SHP77 (cell line): ENCODE measurements around the gene HPN.
"Not testable (repeated sequence)": the region's sequence is repeated elsewhere in the genome, so short reads cannot be mapped to it uniquely, and the experiment has no call there.

Experiments used
- DNase-seq, 2 experiments: peaks; one replicate each; lab custom pipeline; 2025; lab: John Stamatoyannopoulos, UW

Gene HPN

DNA sequence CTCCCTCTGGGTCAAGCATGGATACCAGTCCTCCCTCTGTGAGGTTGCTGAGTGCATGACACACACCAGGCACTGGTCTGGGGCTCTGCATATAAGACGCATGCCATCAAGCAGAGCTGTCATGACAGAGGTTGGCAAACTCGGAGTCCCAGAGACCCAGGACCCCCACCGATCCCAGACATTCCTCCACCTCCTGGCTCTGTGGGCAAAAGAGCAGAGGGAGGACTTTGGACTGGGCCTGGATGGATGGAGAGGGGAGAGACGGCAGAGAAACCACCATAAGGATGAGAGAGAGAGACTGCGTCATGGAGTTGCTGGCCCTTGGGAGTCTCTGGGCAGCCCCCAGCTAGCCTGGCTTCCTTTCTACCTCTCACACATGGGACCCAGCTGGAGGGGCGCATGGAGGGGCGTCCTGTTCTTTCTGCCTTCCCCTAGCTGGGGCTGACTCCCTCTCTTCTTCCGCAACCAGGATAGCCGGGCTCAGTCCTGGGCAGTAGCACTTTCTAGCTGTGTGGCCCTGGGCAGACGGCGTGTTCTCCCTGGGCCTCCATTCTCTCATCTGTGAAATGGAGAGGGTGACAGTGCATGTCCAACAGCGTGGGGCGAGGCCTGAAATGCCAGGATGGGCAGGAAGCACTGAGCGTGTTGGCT, 1.6 kb downstream of the HPN start:
- DNase-seq, result no peak

DNA sequence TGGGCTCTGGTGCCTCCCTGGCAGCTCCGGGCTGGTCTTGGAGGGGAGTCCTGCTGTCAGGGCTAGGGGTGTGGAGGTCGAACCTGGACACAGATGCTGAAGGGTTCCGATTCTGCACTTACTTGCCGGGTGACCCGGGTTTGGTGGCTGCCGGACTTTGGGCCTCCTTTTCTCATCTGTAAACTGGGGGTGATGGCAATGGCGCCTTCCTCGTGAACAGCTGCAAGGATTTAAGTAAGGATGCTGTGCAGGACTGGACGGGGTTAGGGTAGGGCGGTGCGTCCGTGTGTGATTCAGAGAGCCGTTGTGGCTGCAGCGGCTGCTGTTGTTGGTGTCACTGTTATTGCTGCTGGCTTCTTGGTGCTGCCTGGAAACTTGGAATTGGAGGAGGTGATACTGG, 2.4 kb downstream of the HPN start:
- DNase-seq, result no peak

DNA sequence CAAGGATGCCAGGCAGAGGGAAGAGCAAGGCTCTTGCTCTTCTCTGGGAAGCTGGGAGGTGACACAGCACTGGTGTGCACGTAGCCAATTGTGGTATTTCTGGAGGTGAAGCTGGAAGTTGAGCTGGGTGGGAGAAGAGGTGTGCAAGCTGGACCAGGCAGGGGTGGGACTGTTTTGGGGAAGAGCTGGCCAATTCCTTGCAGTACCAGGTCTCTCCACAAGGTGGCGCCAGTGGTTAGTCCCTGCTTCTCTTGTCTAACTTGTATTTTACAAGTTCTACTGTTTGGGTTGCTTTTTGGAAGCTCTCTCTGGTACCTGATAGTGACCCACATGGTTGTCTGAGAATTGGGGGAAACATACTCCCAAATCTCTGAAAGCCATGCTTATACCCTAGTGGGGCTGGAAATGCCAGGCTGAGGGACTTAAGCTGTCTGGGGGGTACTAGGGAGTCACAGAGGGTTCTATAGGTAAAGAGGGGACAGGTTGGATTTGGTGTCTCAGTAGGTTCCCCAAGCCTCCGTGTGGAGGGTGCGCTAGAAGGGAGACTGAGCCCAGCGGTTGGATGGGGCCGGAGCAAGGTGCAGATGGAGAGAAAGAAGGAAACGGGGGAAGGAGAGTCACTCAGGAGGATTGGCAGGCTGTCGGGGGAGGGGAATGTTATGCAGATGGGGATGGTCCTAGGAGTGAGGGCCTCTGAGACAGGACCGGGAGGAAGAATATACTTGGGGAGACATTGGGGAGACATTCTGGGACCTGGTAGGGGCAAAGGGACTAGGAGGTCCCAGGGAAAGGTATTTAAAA, 3.0 kb downstream of the HPN start:
- no peak for DNase-seq

DNA sequence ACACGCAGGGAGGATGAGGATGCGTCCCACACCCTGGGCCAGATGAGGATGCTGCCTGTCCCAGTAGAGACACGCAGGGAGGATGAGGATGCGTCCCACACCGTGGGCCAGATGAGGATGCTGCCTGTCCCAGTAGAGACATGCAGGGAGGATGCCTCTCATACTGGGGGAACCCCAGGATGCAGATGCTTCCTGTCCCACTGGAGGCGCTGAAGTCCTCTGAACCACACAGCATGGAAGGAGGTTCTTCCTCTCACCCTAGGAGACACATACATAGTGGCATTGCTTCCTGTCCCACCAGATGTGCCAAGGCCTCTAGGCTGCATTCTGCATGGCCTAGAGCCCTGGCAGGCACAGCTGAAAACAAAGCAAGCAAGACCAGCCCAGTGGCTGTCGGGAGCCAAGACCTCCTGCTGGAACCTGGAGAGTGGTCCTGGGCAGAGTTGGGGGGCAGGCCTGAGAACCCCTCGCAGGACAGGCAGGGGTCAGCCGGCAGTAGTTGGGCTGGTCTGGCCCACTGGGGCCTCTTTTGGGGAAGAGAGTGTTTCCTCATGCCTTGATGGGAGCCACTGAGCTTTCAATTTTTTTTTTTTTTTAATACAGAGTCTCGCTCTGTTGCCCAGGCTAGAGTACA, 4.3 kb downstream of the HPN start:
- DNase-seq, result peak; percentile 37 to 42

DNA sequence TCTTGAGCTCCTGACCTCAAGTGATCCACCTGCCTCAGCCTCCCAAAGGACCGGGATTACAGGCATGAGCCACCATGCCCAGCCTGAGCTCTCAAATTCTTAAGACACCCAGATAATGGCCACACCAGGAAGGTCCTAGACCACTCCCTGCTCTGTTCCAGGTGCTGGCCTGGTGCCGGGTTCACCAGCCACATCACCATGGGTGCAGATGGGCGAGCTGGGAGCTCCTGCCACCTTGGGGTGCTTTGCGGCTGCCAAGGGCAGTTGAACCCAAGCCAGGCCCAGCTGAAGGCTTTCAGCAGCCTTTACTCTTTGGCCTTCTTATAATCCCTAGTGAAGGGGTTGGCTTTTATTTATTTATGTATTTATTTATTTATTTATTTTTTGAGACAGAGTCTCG, 4.9 kb downstream of the HPN start:
- DNase-seq, result no peak

DNA sequence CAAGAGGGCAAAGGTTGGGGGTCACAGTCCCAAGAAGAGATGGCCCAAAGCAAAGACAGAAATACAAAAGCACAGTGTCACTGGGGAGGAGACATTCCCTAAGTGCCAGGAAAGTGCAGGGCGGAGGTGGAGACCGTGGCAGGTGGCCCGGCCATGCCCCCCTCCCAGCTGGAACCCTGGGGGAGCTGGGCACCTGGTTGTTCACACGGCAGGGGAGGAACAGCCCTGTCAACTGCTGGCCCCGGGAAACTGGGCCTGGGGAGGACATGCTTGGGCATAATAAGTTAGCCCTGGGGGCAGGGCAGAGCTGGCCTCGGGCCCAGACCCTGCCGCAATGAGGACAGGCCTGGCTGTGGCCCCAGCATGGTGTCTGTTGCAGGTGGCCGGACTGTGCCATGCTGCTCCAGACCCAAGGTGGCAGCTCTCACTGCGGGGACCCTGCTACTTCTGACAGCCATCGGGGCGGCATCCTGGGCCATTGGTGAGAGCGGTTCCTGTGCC, 7.4 kb downstream of the HPN start:
- DNase-seq, result peak in 1 of 2 experiments; percentile 46

DNA sequence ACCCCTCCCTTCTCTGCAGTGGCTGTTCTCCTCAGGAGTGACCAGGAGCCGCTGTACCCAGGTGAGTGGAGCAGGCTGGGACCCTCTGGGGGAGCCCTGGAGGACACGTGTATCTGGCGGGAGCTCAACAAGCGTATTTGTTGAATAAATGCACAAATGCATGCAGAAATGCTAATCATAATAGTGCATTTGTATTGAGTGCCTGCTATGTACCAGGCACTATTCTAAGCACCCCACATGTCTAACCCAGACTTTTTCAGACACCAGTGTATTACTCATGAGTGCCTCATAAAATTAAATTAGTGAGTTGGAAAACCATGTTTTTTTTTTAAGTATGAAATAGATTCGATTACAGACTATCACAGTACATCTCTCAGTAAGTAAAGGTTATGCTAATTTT, 7.9 kb downstream of the HPN start:
- DNase-seq, result no peak

DNA sequence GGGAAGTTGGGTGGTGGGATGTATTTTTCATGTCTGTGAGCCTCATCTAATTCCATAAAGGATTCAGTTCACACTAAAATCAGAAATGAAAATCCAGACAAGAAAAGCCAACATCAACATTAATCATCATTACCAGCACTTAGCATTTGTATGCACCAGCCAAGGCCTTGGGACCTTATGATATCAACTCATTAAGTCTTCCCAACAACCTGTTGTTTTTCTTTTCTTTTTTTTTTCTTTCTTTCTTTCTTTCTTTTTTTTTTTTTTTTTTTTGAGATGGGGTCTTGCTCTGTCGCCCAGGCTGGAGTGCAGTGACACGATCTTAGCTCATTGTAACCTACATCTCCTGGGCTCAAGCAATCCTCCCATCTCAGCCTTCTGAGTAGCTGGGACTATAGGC, 9.1 kb downstream of the HPN start:
- DNase-seq, result not testable (repeated sequence)

DNA sequence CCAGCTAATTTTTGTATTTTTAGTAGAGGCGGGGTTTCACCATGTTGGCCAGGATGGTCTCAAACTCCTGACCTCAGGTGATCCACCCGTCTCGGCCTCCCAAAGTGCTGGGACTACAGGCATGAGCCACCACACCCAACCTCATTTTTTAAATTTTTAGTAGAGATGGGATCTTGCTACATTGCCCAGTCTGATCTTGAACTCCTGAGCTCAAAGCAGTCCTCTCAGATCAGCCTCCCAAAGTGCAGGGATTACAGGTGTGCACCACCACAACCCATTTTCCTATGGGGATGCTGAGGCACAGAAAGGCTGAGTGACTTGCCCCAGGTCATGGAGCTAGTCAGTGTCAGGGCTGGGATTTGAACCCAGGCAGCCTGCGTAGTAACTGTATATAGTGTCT, 9.7 kb downstream of the HPN start:
- not testable (repeated sequence) for DNase-seq

DNA sequence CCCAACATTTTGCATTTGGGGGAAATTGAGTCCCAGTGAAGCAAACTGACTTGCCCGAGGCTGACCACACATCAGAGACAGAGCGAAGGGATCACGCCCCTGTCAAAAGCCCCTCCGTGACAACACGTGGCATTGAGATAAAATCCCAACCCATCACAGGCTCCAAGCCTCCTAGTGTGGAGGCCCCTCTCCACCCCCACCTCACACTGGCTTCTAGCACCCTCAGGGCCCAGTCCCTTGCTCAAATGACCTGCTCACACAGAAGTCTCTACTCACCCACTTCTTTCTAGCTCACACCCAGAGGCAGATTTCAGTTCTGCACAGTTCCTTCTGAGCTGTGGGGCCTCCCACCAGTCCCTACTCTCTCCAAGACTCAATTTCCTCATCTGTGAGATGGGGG, 10.3 kb downstream of the HPN start:
- DNase-seq, result no peak

DNA sequence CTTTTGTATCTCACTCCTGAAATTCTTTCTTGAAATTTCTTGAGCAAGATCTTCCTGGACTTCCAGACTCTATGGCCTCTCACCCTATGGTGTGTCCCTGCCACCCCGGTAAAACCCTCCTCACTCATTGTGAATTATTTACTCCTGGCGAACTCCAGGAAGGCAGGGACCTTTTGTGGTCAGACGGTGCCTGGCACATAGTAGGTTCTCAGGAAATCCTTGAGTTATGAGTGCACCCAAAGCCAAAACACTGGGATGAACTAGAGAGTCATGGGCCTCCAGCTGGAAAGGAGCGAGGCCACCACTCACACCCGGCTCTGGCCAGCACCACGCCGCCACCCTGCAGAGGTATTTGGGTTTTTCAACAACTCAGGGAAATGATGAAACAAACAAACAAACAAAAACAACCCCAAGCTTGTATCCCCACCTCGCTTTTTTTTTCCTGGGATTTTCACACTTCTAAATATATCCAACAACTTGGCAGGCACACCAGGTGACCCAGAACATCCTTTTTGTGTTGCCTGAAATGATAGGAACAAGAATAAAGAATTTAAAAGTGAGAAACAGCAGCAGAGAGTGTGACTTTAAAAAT, 11.2 kb downstream of the HPN start:
- DNase-seq, result no peak

DNA sequence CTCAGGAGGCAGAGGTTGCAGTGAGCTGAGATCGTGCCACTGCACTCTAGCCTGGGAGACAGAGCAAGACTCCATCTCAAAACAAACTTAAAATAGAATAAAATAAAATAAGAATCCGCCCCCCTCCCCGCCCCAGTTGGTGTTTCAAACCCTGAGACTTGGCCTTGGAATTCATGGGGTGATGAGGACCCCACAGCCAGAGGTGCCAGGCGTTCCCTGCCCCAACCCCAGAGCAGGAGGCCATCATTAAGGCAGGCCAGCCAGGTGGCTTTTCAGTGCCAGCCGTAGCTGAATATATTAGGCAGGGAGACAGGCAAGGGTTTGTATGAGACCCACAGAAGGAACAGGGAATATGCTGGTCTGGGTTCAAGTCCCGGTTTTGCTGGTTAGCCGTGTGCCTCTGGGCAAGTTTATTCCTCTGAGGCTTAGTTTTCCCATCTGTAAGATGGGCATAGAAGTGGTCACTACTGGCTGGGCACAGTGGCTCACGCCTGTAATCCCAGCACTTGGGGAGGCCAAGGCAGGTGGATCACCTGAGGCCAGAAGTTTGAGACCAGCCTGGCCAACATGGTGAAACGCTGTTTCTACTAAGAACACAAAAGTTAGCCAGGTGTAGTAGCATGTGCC, 12.3 kb downstream of the HPN start:
- no peak for DNase-seq

DNA sequence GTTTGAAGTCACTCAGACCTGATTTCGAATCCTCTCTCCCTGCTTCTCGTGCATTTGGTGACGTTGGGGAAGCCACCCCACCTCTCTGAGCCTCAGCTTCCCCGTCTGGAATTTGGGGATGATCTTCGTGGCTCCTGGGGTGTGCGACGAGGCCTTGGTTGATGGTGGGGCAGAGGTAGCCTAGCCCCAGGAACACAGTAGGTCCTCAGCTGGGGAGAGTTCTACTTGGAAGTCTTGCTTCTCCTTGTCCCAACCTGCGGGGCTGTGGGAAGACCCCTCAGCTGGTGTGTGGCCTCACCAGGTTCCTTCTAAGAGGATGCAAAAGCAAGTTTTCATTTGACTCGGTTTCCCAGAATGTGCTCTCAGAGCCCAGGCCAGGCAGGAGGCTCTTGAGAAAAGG, 13.1 kb downstream of the HPN start:
- no peak for DNase-seq

DNA sequence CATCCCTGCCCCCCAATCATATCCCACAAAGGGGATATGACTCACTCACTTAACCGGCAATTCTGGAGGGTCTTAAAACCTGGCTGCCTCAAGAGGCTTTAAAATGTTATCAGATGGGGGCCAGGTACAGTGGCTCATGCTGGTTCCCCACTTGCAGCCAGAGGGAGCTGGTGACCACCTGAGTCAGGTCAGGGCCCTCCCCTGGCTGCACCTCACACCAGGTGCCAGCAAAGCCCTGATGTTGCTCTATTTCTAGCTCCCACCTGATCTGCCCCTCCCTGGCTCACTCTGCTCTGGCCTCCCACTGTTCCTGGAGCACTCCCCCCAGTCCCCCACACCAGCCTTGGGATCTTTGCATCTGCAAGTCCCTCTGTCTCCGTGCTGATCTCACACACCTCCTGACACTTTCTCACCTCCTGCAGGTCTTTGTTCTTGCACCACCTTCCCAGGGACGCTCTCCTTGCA, 14.2 kb downstream of the HPN start:
- no peak for DNase-seq

DNA sequence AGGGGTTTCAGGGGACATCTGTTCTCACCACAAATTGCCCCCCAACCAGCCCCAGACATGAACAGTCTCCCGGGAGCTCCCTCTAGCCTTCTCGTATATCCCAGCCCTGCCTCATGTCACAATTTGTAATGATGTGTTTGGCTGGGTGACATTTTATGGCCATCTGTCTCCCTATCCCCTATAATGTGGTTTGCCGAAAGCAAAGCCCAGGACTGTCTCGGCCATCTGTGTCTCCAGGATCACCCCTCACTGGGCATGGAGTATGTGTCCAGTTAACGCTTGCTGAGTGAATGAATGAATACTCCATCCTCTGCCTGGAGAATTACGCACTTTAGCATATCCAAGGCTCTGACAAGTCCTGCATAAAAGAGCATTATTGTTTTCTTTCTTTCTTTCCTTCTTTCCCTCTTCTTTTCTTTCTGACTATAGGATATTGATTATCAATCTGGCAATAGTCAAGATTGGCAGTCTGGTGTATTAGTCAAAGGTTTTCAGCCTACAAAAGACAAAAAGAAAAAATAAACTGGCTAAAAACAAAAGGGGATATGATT, 15.1 kb downstream of the HPN start:
- DNase-seq, result no peak

DNA sequence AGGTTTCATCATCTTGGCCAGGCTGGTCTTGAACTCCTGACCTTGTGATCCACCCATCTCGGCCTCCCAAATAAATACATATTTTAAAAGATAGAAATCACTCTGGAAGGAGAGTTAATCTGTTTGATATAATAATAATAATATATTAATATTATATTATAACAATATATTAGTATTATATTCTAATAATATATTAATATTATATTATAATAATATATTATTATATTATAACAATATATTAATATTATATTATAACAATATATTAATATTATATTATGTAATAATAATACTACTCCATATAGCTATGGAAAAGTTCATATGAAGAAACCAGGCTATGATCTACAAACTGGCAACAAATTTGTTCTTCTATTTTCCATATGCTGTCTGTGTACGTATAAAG, 16.8 kb downstream of the HPN start:
- no peak for DNase-seq

DNA sequence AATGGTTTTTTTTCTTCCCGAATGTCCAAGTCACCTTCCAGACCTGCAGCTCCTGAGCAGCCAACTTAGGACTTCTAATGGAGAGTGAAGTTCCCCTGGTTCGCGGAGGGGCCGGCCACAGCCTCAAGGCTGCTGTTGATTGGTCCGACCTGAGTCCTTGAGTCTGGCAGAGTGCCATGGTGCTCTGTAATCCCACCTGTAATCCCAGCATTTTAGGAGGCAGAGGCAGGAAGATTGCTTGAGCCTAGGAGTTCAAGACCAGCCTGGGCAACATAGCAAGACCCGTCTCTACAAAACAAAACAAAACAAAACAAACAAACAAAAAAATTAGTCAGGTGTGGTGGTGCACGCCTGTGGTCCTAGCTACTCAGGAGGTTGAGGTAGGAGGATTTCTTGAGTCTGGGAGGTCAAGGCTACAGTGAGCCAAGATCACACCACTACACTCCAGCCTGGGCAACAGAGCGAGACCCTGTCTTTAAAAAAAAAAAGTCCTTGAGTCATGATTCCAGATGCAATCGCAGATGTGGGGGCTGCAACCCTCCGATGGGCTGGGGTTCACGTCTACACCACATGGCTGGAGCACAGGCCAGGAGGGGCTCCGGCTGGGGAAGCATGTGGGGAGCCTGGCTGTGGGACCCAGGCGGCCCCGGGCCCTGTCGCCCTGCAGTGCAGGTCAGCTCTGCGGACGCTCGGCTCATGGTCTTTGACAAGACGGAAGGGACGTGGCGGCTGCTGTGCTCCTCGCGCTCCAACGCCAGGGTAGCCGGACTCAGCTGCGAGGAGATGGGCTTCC, 17.7 kb downstream of the HPN start:
- DNase-seq, result no peak

DNA sequence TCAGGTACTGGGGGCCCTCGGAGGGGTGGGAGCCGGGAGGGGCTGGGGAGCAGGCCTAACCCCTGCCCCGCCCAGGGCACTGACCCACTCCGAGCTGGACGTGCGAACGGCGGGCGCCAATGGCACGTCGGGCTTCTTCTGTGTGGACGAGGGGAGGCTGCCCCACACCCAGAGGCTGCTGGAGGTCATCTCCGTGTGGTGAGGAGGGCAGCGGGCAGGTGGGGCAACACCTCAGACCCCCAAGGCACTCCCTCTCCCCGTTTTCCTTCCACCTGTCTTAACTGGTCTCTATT, 18.2 kb downstream of the HPN start:
- no peak for DNase-seq

DNA sequence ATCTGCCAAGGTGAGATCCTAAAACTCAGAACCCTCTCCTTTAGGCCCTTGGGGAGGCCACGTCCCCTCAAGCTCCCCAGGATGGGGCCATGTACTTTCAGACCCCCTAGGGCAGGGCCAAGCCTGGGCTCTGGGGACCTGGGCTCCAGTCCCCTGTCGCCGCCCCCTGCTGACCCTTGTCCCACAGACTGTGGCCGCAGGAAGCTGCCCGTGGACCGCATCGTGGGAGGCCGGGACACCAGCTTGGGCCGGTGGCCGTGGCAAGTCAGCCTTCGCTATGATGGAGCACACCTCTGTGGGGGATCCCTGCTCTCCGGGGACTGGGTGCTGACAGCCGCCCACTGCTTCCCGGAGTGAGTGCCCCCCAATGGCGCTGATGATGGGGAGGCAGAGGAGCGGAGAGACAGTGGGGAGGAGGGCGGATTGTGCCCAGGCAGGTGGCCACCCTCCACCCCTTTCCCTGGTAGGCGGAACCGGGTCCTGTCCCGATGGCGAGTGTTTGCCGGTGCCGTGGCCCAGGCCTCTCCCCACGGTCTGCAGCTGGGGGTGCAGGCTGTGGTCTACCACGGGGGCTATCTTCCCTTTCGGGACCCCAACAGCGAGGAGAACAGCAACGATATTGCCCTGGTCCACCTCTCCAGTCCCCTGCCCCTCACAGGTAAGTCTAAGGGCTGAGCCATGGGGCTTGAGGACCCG, 18.8 kb downstream of the HPN start:
- no peak for DNase-seq

DNA sequence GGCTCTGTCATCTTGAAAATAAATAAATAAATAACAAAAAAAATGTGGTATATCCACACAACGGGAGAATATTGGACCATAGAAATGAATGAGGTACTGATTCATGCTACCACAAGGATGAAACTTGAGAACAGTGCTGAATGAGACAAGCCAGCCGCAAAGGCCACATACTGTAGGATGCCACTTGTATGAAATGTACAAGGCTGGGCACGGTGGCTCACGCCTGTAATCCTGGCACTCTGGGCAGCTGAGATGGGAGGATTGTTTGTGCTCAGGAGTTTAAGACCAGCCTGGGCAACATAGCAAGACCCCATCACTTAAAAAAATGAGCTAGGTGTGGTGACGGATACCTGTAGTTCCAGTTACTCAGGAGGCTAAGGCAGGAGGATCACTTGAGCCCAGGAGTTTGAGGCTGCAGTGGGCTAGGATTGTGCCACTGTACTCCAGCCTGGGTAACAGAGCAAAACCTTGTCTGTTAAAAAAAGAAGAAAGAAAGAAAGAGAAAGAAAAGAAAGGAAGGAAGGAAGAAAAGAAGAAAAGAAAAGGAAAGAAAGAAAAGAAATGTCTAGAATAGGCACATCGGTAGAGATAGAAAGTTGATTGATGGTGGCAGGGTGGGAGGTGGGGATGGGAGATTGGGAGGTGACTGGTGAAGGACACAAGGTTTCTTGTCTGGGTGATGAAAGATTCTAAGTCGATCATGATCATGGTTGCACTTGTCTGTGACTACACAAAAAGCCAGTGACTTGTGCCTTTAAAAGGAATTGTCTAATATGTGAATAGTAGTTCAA, 20.3 kb downstream of the HPN start:
- no peak for DNase-seq
